CD14-positive monocyte (primary cell): ENCODE measurements around the gene SLC34A2. TPM values are rescaled to one million over a fixed set of nuclear protein-coding genes. Genes with fewer than 3 reads are reported as not detected.

ENCODE experiments used
- DNase-seq, 3 donors: peaks; one replicate each; pipeline ENCODE4 v3.0.0-alpha.2; 2011 to 2022
- H2AFZ ChIP-seq: 2 replicates; pipeline ENCODE4 v1.6.0; 2012; ENCODE audit warnings: mild to moderate bottlenecking, low read depth, low read length, inconsistent platforms; ENCODE audit not compliant: insufficient read depth, poor library complexity, severe bottlenecking
- H3K27ac ChIP-seq, 2 donors: 1 replicate in 1 of 2; 2 replicates in 1 of 2; pipeline ENCODE4 v1.5.1; 2012 to 2013; ENCODE audit warnings: low read length in 2 of 2, control low read depth in 1 of 2, inconsistent platforms in 1 of 2, low read depth in 1 of 2, mild to moderate bottlenecking in 1 of 2
- H3K27me3 ChIP-seq, 2 donors: one replicate each; pipeline versions ENCODE4 v1.6.0 to v1.6.1; 2011 to 2013; ENCODE audit warnings: low read length in 2 of 2; ENCODE audit not compliant: control insufficient read depth in 2 of 2, insufficient read depth in 2 of 2
- H3K36me3 ChIP-seq, 2 donors: replicated peaks in 1 of 2; 1 replicate in 1 of 2; 2 replicates in 1 of 2; pipeline versions ENCODE4 v1.5.1 to v1.6.1; 2012 to 2013; ENCODE audit warnings: low read length in 2 of 2, control low read depth in 1 of 2, inconsistent platforms in 1 of 2, mild to moderate bottlenecking in 1 of 2; ENCODE audit not compliant: insufficient read depth in 2 of 2, control insufficient read depth in 1 of 2
- H3K4me1 ChIP-seq, 2 donors: 1 replicate in 1 of 2; 2 replicates in 1 of 2; pipeline versions ENCODE4 v1.5.1 to v1.6.1; 2012 to 2013; ENCODE audit warnings: low read length in 2 of 2, control low read depth in 1 of 2, inconsistent platforms in 1 of 2, mild to moderate bottlenecking in 1 of 2, moderate library complexity in 1 of 2; ENCODE audit not compliant: insufficient read depth in 2 of 2, control insufficient read depth in 1 of 2
- H3K4me2 ChIP-seq: replicated peaks from 2 replicates; pipeline ENCODE3; 2012; ENCODE audit warnings: low read length, moderate library complexity, mild to moderate bottlenecking; ENCODE audit not compliant: poor library complexity, severe bottlenecking; ENCODE audit errors: extremely low read depth
- H3K4me3 ChIP-seq, 3 experiments: fragments of 200-600 bp in 1 of 3; sonication (generic) in 1 of 3; replicated peaks in 1 of 3; 1 replicate in 2 of 3; 2 replicates in 1 of 3; pipeline ENCODE4 v1.5.1; 2011 to 2013; ENCODE audit warnings: low read length in 3 of 3, mild to moderate bottlenecking in 3 of 3, control low read depth in 2 of 3, low read depth in 2 of 3, inconsistent platforms in 1 of 3, moderate library complexity in 1 of 3
- H3K79me2 ChIP-seq: 2 replicates; pipeline ENCODE4 v1.6.0; 2012; ENCODE audit warnings: mild to moderate bottlenecking, control low read depth, inconsistent platforms, low read length, moderate library complexity; ENCODE audit not compliant: insufficient read depth
- H3K9ac ChIP-seq: 2 replicates; pipeline ENCODE4 v1.6.0; 2017; ENCODE audit warnings: low read length, mild to moderate bottlenecking; ENCODE audit not compliant: insufficient read depth, poor library complexity, severe bottlenecking
- H3K9me3 ChIP-seq, 2 donors: replicated peaks in 1 of 2; 1 replicate in 1 of 2; 2 replicates in 1 of 2; pipeline versions ENCODE4 v1.5.1 to v1.6.1; 2012 to 2013; ENCODE audit warnings: low read length in 2 of 2, control low read depth in 1 of 2; ENCODE audit not compliant: control insufficient read depth in 1 of 2, insufficient read depth in 1 of 2
- H4K20me1 ChIP-seq: 2 replicates; pipeline ENCODE4 v1.6.0; 2012; ENCODE audit warnings: mild to moderate bottlenecking, low read length, control low read depth, moderate library complexity; ENCODE audit not compliant: insufficient read depth
- H3K27ac Mint-ChIP-seq, 7 donors: one replicate each; pipeline ENCODE4 v1.8.0; 2020; ENCODE audit warnings: mild to moderate bottlenecking in 7 of 7, mixed read lengths in 7 of 7, moderate library complexity in 6 of 7, inconsistent platforms in 2 of 7
- H3K27me3 Mint-ChIP-seq, 3 donors: one replicate each; pipeline ENCODE4 v1.8.0; 2021 to 2022; ENCODE audit warnings: low read depth in 3 of 3, mild to moderate bottlenecking in 3 of 3, mixed read lengths in 3 of 3, moderate library complexity in 3 of 3, inconsistent platforms in 1 of 3
- H3K36me3 Mint-ChIP-seq, 2 donors: one replicate each; pipeline ENCODE4 v1.8.0; 2020; ENCODE audit warnings: mixed read lengths in 2 of 2, inconsistent platforms in 1 of 2, mild to moderate bottlenecking in 1 of 2
- H3K4me1 Mint-ChIP-seq: one replicate; pipeline ENCODE4 v1.8.0; 2020; ENCODE audit warnings: mild to moderate bottlenecking, mixed read lengths
- H3K4me3 Mint-ChIP-seq, 2 donors: one replicate each; pipeline ENCODE4 v1.8.0; 2020; ENCODE audit warnings: mild to moderate bottlenecking in 2 of 2, mixed read lengths in 2 of 2, moderate library complexity in 1 of 2
- H3K9me3 Mint-ChIP-seq, 7 donors: one replicate each; pipeline ENCODE4 v1.8.0; 2020 to 2022; ENCODE audit warnings: mixed read lengths in 7 of 7, mild to moderate bottlenecking in 6 of 7, moderate library complexity in 6 of 7, inconsistent platforms in 2 of 7
- WGBS: methylation state at CpG from one replicate; pipeline ENCODE4 v1.1.5; 2013; ENCODE audit warnings: missing lambda C conversion rate; ENCODE audit not compliant: insufficient coverage; 5-methylcytosine and 5-hydroxymethylcytosine counted together
- intact Hi-C, 2 donors: fragments of 100-400 bp; cut with micrococcal nuclease; formaldehyde crosslinking; loops; one replicate each; pipeline versions ENCODE4 v1.15.0 to v1.15.1; 2023
- polyA plus RNA-seq, 3 donors: library from polyadenylated mRNA; depleted of rRNA in 1 of 3; unstranded in 2 of 3; stranded (reverse) in 1 of 3; fragments of 300-500 nt in 2 of 3; fragments of >200 nt in 1 of 3; fragmentation: Illumina TruSeq in 2 of 3; gene quantifications; 1 replicate in 2 of 3; 2 replicates in 1 of 3; pipeline ENCODE4 v1.2.3, GENCODE V29; 2012 to 2021
- TF ChIP-seq, protein P1 (sequence below): fragments of 200-600 bp; IDR thresholded peaks from one replicate; pipeline ENCODE4 v1.8.0; 2022; ENCODE audit warnings: antibody characterized with exemption, mild to moderate bottlenecking

Gene SLC34A2
- polyA plus RNA-seq, 3 donors, result not detected

GRCh38 chr4:25677157-25677556, 21.5 kb downstream of the SLC34A2 start:
- Mint-ChIP-seq H3K27ac (no peak overlapping the region), H3K27me3 (peaks cover 3 to 6% (median 6%) of the 10 kb centered on the region in 3 donors)
- no peak for DNase-seq

DNA sequence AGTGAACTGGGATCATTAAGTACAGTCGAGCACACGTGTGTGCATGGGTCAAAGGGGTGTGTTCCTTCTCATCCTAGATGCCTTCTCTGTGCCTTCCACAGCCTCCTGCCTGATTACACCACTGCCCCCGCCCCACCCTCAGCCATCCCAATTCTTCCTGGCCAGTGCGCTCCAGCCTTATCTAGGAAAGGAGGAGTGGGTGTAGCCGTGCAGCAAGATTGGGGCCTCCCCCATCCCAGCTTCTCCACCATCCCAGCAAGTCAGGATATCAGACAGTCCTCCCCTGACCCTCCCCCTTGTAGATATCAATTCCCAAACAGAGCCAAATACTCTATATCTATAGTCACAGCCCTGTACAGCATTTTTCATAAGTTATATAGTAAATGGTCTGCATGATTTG, 22.3 kb downstream of the SLC34A2 start:
- Mint-ChIP-seq H3K4me1 (no peaks in the 10 kb centered on the region), H3K27ac (peak overlapping the region in 1 of 7 donors; percentile 21), H3K36me3 (no peaks in the 10 kb centered on the region), H3K4me3 (no peak overlapping the region), H3K9me3 (peaks cover 0 to 11% (median 3%) of the 10 kb centered on the region in 7 donors), H3K27me3 (peaks cover 3 to 11% (median 6%) of the 10 kb centered on the region in 3 donors)
- Histone ChIP-seq H4K20me1 (no peaks in the 10 kb centered on the region), H3K79me2 (no peaks in the 10 kb centered on the region), H3K9me3 (no peaks in the 10 kb centered on the region), H3K4me1 (no peaks in the 10 kb centered on the region), H3K27ac (no peak overlapping the region), H3K9ac (no peak overlapping the region), H2AFZ (no peak overlapping the region), H3K36me3 (no peaks in the 10 kb centered on the region), H3K27me3 (no peaks in the 10 kb centered on the region), H3K4me3 (no peak overlapping the region), H3K4me2 (no peak overlapping the region)
- intact Hi-C loops, result no loop called here
- TF ChIP-seq, protein P1, sequence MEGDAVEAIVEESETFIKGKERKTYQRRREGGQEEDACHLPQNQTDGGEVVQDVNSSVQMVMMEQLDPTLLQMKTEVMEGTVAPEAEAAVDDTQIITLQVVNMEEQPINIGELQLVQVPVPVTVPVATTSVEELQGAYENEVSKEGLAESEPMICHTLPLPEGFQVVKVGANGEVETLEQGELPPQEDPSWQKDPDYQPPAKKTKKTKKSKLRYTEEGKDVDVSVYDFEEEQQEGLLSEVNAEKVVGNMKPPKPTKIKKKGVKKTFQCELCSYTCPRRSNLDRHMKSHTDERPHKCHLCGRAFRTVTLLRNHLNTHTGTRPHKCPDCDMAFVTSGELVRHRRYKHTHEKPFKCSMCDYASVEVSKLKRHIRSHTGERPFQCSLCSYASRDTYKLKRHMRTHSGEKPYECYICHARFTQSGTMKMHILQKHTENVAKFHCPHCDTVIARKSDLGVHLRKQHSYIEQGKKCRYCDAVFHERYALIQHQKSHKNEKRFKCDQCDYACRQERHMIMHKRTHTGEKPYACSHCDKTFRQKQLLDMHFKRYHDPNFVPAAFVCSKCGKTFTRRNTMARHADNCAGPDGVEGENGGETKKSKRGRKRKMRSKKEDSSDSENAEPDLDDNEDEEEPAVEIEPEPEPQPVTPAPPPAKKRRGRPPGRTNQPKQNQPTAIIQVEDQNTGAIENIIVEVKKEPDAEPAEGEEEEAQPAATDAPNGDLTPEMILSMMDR, result no peak
- WGBS, result no CpG with 5 or more reads among the region's 5 CpGs
- no peak for DNase-seq

More at GRCh38 chr4:25677157-25677556, 21.5 kb downstream of the SLC34A2 start:
- H3K9me3 ChIP-seq, result no peaks in the 10 kb centered on the region
- no peak overlapping the region for H3K4me2 ChIP-seq
- H3K79me2 ChIP-seq, result no peaks in the 10 kb centered on the region
- no peaks in the 10 kb centered on the region for H3K36me3 ChIP-seq
- no peaks in the 10 kb centered on the region for H3K4me1 ChIP-seq
- intact Hi-C loops, result no loop called here
- H2AFZ ChIP-seq, result no peak overlapping the region
- Mint-ChIP-seq H3K9me3 (peaks cover 0 to 13% (median 3%) of the 10 kb centered on the region in 7 donors), H3K4me3 (no peak overlapping the region), H3K4me1 (no peaks in the 10 kb centered on the region), H3K36me3 (no peaks in the 10 kb centered on the region)
- H4K20me1 ChIP-seq, result no peaks in the 10 kb centered on the region
- TF ChIP-seq, protein P1, result no peak
- H3K27ac ChIP-seq, result no peak overlapping the region
- WGBS, result 100% methylated on average over 1 of the region's 3 CpGs
- no peak overlapping the region for H3K9ac ChIP-seq
- H3K4me3 ChIP-seq, result no peak overlapping the region
- no peaks in the 10 kb centered on the region for H3K27me3 ChIP-seq
